GM12801 (cell line): Measurements from ENCODE around the gene CDC42.

ENCODE experiments used
- TF ChIP-seq, protein P1 (sequence below): IDR thresholded peaks from one replicate; pipeline ENCODE4 v1.5.1; 2011; ENCODE audit warnings: control low read depth; ENCODE audit not compliant: insufficient read length; ENCODE audit errors: extremely low read depth

The CDC42 gene

DNA sequence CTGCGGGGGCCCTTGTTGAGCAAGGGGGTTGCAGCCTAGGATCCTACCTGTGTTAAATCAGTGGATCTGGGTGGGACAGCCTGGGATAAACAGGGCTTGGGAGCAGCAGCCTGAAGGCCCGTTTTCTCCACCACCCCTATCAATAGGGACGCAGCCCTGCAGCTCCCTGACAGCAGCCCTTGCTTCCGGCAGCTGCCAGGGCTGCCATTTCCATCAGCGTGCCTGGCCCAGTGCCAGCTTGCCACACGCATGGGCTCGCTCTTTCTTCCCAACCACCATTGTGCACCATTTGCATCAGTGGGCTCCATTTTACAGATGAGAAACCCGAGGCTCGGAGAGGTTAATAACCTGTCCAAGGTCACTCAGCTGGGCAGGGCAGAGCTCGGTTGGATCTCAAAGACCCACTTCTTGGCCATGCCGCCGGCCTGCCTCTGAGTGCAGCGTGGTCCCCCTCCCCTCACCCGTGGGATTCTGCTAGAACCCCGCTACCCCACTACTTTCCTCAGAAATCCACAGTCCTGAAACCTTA lies 86.6 kb downstream of the CDC42 start:
- TF ChIP-seq, protein P1, sequence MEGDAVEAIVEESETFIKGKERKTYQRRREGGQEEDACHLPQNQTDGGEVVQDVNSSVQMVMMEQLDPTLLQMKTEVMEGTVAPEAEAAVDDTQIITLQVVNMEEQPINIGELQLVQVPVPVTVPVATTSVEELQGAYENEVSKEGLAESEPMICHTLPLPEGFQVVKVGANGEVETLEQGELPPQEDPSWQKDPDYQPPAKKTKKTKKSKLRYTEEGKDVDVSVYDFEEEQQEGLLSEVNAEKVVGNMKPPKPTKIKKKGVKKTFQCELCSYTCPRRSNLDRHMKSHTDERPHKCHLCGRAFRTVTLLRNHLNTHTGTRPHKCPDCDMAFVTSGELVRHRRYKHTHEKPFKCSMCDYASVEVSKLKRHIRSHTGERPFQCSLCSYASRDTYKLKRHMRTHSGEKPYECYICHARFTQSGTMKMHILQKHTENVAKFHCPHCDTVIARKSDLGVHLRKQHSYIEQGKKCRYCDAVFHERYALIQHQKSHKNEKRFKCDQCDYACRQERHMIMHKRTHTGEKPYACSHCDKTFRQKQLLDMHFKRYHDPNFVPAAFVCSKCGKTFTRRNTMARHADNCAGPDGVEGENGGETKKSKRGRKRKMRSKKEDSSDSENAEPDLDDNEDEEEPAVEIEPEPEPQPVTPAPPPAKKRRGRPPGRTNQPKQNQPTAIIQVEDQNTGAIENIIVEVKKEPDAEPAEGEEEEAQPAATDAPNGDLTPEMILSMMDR, result no peak

DNA sequence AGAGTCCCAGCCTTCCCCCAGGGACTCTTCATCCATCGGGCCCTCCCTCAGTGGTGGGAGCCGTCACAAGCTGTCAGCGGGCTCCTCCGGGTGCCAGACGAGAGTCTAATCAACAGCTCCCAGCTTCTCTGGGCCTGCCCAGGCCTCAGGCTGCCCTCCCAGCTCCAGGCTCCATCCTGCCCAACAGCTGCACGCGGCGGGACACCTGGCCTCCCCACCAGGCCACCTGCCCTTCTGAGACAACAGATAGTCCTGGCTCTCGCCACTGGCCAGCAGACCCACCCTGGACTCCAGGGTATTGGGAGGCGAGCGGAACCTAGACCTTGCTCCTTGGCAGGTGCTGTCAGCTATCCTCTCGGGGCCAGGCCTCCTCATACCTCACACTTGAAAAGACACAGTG lies 87.3 kb downstream of the CDC42 start:
- TF ChIP-seq, protein P1, result no peak
